HL-60 (cell line): ENCODE measurements around the gene MAGEB4.

Source experiments
- CTCF ChIP-seq: IDR thresholded peaks from one replicate; pipeline ENCODE4 v1.5.1; 2011; ENCODE audit warnings: low read length, control low read depth, inconsistent platforms; ENCODE audit not compliant: insufficient read depth
- POLR2AphosphoS5 ChIP-seq: IDR thresholded peaks from 2 replicates; pipeline ENCODE4 v1.6.1; 2012; ENCODE audit warnings: low read depth

GRCh38 chrX:30283456-30284200 lies 41.8 kb downstream of the MAGEB4 start:
- TF ChIP-seq CTCF = no peak
- no peak for TF ChIP-seq POLR2AphosphoS5
